B cell (primary cell): ENCODE results near the gene NELL1.

Experiments
- EZH2 ChIP-seq: IDR thresholded peaks from 2 replicates; pipeline ENCODE4 v1.6.1; 2012; ENCODE audit warnings: borderline replicate concordance, low read depth, mild to moderate bottlenecking, moderate library complexity, low read length; ENCODE audit not compliant: insufficient read depth, poor library complexity, severe bottlenecking
- TF ChIP-seq, protein P1 (sequence below): fragments of 200-600 bp; IDR thresholded peaks from one replicate; pipeline ENCODE4 v1.8.0; 2022; ENCODE audit warnings: antibody characterized with exemption, mild to moderate bottlenecking

DNA sequence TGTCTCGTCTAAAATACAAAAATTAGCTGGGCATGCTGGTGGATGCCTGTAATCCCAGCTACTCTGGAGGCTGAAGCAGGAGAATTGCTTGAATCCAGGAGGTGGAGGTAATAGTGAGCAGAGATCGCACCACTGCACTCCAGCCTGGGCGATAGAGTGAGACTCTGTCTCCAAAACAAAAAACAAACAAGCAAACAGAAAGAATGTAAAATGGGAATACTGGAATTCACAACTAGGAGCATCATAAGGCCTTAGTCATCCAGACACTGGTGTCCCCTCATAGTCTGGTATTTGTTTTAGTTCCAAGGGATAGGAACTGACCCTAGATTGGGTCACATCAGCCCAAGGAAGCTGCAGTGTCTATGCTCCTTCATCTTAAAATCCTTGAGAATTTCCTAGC lies 520.8 kb downstream of the NELL1 start:
- TF ChIP-seq, protein P1, sequence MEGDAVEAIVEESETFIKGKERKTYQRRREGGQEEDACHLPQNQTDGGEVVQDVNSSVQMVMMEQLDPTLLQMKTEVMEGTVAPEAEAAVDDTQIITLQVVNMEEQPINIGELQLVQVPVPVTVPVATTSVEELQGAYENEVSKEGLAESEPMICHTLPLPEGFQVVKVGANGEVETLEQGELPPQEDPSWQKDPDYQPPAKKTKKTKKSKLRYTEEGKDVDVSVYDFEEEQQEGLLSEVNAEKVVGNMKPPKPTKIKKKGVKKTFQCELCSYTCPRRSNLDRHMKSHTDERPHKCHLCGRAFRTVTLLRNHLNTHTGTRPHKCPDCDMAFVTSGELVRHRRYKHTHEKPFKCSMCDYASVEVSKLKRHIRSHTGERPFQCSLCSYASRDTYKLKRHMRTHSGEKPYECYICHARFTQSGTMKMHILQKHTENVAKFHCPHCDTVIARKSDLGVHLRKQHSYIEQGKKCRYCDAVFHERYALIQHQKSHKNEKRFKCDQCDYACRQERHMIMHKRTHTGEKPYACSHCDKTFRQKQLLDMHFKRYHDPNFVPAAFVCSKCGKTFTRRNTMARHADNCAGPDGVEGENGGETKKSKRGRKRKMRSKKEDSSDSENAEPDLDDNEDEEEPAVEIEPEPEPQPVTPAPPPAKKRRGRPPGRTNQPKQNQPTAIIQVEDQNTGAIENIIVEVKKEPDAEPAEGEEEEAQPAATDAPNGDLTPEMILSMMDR: no peak
- no peak for TF ChIP-seq EZH2
